GM19035 (cell line): ENCODE data around the gene LCT.
"Not testable (repeated sequence)": the region's sequence is repeated elsewhere in the genome, so short reads cannot be mapped to it uniquely, and the experiment has no call there.

Experiments used
- ATAC-seq: cut with Tn5 transposase; IDR thresholded peaks from one replicate; pipeline ENCODE4 v1.9.1; 2021; ENCODE audit not compliant: unreplicated experiment

LCT gene

DNA sequence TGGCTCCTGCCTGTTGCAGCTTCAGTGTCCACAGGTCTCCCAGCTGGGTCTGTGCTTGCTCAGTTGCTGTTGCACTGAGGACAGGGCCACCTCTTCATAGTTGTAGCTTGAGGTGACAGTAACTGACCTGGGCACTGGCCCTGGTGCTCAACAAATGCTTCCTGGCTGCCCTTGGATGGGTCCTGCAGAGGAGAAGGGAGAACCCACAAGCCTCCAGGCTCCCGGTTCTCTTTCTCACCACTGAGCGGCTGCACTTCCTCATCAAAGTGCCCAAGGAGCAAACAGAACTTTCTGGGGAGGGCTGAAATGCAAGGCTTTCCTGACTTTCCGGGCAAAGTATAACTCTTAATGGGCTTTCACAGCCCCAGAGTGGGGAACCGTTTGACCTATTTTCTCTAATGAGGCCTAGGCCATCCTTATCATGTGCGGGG is 38.7 kb downstream of the LCT start:
- no peak for ATAC-seq

DNA sequence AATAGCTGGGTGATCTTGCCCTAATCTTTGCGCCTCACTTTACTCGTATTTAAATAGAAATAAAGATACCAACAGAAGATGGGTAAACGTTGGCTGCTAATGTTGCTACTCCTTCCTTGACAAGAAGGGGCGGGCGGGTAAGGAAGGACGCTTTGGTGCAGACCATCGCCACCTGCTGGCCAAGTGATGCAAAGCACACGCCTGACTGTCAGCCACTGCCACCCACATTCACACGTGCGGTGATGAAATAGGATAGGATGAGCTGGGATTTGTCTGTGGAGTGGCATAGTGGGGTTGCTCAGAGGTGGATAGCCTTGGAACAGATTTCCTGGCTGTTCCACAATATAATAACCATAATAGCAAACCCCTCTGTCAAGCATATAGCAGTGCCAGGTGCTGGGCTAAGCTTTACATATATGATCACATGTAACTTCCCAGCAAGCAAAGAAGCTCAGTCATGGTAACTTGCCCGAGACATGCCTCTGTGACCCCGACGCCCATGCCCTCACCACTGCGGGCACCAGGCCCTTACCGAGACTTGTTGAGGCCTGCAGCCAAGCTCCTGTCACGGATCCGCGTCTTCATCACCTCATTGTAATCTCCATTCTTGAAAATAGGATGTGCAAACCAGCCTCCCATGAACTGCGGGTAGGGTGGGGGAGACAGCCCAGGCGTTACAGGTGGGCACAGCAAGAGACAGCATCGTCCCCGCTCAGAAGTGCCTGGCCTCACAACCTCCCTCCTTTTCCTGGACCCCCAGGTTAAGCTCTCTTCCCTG is 39.3 kb downstream of the LCT start:
- ATAC-seq: peak; percentile 70

DNA sequence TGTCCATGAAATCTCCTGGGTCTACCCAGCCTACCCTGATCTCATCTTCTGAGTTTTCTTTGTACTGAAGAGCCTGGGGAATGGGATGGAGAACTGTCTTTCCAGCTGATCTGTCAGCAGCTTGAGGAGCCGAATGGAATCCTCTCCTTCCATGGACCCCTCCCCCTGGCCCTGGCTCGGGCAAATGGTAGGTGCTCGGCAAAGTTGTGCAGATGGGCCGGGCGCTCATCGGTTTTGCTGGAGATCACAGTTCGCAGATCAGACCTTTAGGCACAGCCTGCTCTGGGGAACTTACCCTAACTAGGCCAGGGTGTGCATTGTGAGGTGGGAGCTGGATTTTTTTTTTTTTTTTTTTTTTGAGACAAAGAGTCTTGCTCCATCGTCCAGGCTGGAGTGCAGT is 40.4 kb downstream of the LCT start:
- ATAC-seq: no peak

DNA sequence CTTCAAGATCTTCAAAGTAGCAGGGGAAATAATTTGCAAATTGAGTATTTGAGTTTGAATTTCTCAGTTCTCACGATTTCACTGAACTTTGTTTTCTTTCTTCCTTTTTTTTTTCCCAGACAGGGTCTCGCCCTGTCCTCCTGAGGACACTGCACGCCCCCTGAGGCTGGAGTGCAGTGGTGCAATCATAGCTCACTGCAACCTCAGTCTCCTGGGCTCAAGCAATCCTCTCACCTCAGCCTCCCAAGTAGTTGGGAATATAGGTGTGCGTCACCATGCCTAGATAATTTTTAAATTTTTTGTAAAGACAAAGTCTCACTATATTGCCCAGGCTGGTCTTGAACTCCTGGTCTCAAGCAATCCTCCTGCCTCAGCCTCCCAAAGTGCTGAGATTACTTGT is 41.3 kb downstream of the LCT start:
- not testable (repeated sequence) for ATAC-seq

DNA sequence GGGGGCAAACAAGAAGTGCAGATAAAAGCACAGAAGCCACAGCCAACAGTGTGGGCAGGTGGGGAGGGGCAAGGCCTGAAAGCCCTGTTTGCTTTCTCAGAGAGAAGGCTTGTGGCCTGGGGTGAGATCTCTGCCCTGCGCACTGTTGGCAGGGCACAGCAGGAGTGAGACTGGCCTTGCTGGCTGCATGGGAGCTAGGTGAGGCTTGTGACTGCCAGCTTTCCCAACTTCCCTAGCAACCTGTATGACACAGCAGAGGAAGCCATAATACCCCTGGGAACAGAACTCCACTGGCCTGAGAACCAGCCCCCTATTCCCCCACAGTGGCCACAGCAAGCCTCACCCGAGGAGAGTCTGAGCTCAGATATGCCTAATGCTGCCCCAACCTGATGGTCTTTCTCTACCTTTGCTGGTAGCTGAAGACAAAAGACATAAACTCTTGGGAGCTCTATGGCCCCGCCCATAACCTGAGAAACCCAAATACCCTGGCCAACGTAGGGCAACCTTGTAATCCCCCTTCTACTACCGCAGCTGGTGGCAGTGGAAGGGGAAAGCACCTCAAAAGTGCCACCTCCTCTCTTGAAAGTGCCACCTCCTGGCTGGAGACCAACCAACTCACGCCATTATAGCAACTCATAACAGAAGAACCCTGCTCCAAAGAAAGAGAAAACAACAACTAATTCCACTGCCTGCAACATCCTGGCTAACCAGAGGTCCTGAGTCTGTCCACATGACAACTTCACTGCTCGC is 44.4 kb downstream of the LCT start:
- ATAC-seq: no peak

DNA sequence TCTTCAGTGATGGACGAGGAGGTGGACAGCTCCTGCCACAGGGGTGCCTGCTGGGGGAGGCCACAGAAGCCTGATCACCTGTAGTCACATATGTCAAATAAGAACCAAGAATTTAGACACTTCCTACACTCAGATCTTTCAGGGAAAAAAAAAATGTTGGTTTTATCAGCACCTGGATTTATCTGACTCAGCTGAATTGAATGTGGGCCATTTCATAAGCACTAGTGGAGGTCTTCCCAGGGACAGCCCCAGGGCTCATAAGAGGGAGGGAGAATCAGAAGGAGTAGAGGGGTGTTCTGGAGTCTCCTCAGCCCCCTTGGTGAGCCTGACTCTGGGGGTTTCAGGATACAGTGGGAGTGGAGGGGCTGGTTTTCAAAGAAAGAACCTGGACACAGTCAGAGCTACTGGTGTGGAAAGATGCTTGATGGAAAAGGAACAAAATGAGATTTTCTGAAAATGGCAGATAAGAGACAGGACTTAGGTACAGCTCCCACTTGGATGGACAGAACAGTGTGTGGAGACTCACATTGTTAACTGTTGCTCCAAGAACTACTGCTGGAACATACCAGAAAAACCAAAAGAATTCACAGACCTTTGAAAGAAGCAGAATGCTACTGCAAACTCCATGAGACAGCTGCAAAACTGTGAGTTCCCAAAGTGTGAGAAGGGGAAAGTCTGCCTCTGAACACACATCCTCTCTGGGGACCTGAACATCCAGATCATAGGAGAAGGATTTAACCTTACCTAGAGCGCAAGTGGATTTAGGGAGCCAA is 45.4 kb downstream of the LCT start:
- ATAC-seq: no peak

DNA sequence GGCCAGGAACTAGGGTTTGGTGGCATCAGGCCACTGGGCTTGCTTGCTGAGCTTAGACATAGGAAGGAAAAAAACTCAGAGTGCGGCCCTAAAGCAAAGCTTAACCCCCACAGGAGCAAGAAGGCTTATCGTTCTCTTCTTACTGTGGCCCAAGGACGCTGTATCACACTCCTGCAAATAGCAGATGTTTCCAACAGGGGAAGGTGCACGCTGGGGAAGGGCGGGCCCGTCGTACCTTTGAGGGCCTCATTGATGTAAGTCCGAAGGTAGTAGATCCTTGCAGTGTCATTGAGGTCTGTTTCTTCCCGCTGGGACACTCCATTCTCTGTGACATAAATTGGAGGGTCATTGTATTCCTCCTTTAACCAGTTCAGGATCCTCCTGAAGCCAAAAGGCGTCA is 46.6 kb downstream of the LCT start:
- ATAC-seq: no peak

DNA sequence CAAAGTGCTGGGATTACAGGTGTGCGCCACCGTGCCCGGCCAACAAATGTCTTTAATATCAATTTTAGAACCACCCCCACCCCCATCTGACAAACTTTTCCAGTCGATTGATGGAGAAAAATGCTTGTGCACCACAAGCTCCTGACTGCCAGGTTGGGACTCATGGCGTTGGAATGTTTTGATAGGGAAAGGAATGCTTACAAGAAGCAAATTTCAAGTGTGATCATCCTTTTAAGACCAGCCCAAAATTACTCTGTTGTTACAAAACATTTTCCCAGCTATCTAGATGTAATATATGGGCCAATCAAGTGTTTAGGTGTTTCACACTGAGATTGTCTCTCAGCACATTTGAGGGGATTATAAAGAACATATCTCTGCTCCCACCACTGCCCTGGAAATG is 50.2 kb downstream of the LCT start:
- no peak for ATAC-seq

DNA sequence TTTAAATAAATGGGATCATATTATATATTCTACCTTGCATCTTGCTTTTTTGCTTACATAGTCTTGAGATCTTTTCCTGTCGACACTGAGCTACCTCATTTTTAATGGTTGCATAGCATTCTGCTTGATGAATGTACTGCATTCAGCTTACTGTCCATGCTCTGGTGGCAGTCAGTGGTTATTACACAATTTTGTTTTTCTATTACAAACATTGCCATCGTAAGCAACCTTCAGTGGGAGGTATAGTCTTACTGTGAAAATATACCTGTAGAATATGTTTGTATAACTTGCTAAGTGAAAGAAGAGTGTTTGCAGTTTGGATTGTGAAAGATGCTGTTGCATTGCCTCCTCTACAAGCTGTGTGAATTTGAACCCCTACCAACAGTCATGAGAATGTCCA is 52.0 kb downstream of the LCT start:
- ATAC-seq: no peak

DNA sequence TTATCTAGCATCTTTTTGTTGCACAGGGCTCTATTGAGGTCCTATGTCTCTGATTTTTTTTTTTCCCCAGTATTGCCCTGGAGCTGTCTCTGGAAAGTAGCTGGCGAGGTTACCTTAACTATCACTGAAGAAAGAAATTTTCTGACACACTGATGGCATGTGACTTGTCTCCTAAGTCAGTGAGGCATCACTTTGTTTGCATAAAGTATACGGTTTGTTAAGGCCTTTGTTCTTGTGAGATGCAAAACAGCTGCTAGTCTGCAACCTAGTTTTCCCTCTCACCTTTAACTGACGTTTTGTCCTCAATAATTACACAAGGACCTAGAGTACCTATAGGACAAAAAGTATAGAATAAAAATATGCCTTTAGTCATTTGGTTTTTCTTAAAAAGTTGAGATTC is 53.5 kb downstream of the LCT start:
- no peak for ATAC-seq

DNA sequence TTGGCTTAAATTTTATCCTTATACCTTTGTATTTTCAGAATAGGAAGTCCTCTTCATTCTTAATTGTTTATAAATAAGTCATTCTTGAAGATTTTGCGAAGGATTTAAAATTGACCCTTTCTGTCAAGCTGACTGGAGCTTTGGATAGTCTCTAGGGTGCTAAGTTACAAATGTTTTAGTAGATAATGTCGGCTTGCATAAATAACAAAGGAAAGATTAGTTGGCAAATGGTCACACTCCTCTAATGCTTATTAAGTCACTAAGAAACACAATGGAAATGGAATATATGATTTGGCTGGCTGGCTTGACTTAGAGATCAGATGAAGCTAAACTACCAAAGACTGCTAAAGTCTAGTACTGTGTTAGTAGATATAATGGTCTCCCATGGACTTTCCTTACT is 54.8 kb downstream of the LCT start:
- ATAC-seq: no peak

DNA sequence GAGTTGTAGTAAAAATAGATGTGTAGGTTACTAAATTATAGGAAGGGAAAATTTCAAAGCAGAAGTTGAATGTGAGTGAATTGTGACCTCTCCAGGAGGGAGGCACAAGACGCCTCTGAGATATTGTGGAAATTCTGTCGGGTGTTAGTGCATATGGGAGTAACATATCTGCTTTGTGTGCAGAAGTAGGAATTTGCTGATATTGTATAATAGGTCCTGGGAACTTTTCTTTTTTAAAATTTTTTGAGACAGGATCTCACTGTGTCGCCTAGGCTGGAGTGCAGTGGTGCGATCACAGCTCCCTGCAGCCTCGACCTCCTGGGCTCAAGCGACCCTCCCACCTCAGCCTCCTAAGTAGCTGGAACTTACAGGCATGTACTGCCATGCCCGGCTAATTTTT is 60.6 kb downstream of the LCT start:
- no peak for ATAC-seq

DNA sequence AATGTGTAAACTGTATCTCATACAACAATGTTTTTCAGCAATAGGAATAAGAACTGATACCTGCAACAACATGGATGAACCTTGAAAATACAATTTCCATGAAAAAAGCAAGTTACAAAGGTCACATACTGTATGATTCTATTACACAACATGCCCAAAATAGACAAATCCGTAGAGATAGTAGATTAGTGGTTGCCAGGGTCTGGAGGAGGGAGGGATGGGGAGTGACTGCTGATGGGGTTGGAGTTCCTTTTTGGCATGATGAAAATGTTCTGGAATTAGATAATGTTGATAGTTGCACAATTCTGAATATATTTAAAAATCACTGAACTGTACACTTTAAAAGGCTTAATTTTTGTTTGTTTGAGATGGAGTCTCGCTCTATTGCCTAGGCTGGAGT is 61.6 kb downstream of the LCT start:
- ATAC-seq: no peak

DNA sequence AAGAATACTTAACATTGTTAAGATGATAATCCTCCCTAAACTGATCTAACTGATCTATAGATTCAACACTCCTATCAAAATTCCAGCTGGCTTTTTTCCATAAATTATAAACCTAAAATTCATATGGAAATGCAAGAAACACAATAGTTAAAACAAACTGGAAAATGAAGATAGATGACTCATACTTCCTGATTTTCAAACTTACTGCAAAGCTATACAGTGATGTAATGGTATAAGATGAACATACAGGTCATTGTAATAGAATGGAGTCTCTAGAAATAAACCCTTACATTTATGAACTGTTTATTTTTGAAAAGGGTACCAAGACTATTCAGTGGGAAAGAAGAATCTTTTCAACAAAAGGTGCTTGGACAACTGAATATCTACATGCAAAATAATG is 63.1 kb downstream of the LCT start:
- ATAC-seq: no peak

DNA sequence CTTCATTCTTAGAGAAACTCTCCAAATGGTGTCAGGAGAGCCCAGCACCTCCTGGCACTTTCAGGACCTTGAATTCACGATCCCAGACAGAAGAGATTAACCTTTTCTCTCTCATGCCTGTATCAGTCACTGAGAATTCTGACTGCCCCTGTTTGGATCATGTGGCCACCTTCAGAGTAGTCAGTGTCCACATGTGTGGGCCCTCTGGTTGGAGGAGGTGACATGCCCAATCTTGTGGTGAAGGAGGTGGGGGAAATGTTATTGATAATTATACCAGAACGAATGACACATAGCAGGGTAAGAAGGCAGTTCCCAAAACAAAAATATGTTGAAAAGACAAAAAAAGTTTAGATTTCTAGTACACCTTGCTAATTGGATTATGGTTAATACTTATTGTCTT is 63.7 kb downstream of the LCT start:
- ATAC-seq: no peak

DNA sequence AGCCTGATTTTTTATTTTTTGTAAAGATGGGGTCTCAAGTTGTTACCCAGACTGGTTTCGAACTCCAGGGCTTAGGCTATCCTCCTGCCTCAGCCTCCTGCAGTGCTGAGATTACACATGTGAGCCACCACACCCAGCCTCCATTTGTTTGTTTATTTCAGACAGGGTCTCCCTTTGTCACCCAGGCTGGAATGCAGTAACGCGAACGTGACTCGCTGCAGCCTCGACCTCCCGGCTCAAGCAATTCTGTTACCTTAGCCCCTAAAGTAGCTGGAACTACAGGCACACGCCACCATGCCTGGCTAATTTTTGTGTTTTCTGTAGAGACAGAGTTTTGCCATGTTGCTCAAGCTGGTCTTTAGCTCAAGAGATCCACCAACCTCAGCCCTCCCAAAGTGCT is 68.1 kb downstream of the LCT start:
- no peak for ATAC-seq

DNA sequence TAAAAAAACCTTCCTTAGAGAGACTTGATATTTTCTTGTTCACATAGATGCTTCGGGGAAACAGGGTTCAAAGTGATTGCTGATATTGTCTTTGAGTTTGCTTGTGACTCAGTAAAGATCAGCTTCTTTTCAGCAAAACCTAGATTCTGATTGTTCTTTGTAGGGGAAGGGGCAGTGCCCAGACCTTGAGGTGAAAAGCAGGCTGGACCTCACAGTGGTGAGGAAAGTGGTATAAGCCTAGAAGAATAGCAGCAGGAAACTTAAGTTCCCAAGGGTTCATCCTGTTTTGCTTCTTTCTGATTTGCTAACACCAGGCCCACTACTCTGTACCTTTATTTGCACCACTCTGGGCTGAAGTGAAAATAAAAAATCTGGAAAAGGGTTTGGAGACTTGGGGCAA is 74.5 kb downstream of the LCT start:
- ATAC-seq: no peak

DNA sequence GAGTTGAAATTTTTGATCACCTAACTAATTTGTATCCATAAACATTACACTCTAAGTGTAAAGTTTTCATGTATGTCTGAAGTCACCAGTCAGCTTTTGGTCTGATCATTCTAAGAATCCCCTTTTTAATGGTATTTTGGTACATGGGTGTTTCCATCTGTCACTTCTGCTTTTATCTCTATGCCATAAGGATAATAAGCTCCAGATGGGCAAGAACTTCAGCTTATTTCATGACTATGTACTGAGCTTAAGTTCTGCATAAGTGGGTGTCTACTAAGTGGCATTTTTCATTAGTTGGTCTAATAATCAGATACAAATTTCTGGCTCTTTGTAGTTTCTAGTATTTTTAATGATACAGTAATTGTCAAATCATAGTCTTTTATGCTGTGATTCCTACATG is 75.0 kb downstream of the LCT start:
- no peak for ATAC-seq

DNA sequence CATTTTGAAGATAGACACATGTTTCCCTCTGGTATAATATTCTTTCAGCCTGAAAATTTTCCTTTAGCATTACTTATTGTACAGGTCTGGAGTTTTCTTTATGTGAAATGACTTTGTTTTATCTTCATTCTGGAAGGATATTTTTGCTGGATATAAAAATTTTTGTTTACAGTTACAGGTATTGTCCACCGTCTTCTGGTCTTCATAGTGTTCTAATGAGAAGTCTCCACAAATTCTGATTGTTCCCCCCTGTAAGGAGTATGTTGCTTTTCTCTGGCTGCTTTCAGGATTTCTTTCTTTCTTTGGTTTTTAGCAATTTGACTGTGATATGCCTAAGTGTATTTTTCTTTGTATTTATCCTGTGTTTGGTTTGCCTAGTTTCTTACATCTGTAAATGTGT is 80.3 kb downstream of the LCT start:
- ATAC-seq: no peak

DNA sequence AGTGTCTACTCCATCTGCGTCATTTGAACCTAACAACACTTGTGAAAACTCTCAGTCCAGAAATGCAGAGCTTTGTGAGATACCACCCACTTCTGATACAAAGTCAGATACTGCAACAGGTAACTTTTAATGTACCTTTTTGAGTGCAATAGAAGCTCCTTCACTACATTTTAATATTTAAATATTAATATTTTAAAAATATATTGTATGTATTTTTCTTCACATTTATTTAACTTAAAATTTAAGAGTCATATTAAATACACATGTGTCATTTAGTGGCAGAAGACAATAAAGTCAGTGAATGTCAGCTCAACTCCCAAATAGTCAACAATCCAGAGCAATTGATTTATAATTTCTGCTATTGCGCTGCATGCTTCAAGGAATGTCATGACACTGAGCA is 81.4 kb downstream of the LCT start:
- ATAC-seq: no peak

DNA sequence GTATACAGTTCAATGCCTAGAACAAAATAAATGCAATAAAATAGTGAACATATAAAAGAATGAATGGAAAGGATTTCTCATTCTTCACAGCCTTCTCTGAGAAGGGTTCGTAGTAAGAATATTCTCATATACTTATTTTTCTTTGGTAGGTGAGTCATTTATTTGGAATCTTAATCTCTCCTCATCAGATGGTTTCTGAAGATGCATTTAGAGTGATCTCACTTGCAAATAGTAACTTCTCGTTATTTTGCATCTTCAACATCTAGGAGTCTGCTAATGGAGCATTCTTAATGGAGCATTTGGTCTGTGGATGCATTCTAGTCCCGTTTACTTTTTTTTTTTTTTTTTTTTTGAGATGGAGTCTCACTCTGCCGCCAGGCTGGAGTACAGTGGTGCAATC is 91.4 kb downstream of the LCT start:
- no peak for ATAC-seq

DNA sequence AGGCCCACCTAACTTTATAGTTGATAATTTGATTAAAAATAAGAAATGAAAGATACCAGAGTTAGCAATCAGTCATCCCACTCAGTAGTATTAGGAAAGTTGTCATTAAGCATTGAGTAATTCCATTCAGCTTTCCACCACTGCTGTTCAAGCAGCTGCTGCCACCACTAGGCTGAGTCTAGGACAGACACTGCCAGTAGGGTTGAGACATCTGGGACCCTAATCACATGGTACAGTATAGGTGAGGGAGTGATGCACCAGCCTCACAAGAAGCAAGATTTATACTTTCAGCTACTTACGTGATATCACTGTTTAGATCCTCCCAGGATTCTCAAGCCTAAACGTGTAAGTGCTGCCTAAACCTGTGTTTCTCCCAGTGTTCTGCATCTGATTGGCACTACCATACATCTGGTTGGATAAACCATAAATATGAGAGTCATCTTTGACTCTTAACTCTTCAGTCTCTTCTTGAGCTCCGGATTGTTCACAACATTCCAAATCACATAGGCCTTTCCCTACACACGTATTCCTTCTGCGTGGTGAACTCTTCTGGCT is 92.1 kb downstream of the LCT start:
- no peak for ATAC-seq
